SK-N-SH (cell line): Measurements from ENCODE around the gene HSPH1.

Experiments used
- CHD2 ChIP-seq: fragments of 150-350 bp; IDR thresholded peaks from 2 replicates; pipeline ENCODE4 v1.6.1; 2018; ENCODE audit warnings: low read length; ENCODE audit not compliant: partially characterized antibody
- CTCF ChIP-seq: fragments of 200-600 bp; sonication (generic); IDR thresholded peaks from 2 replicates; pipeline ENCODE4 v1.6.1; 2017; ENCODE audit warnings: antibody characterized with exemption, mild to moderate bottlenecking, moderate library complexity
- FOXM1 ChIP-seq: IDR thresholded peaks from 2 replicates; pipeline ENCODE4 v1.4.0; 2012; ENCODE audit warnings: low read depth, mild to moderate bottlenecking
- GATA2 ChIP-seq: sonication (generic); formaldehyde crosslinking; IDR thresholded peaks from 2 replicates; pipeline ENCODE4 v1.5.0; 2020; ENCODE audit warnings: mild to moderate bottlenecking, missing genetic modification reagents
- JUND ChIP-seq: IDR thresholded peaks from 2 replicates; pipeline ENCODE4 v1.4.0; 2012
- NFIC ChIP-seq: IDR thresholded peaks from 2 replicates; pipeline ENCODE4 v1.4.0; 2012; ENCODE audit warnings: borderline replicate concordance
- NRF1 ChIP-seq: IDR thresholded peaks from 2 replicates; pipeline ENCODE4 v1.6.1; 2012; ENCODE audit warnings: low read depth, mild to moderate bottlenecking, low read length
- POLR2AphosphoS5 ChIP-seq: IDR thresholded peaks from 2 replicates; pipeline ENCODE4 v1.6.1; 2012; ENCODE audit warnings: low read depth, low read length
- RAD21 ChIP-seq: IDR thresholded peaks from 2 replicates; pipeline ENCODE4 v1.6.1; 2012; ENCODE audit warnings: mild to moderate bottlenecking, low read length
- USF2 ChIP-seq: fragments of 150-350 bp; IDR thresholded peaks from 2 replicates; pipeline ENCODE4 v1.6.1; 2017; ENCODE audit warnings: antibody characterized with exemption, low read length, low read depth, borderline replicate concordance

GRCh38 chr13:31094331-31095015 is 67.2 kb downstream of the HSPH1 start:
- TF ChIP-seq CTCF (no peak), GATA2 (CRISPR knock-in tag) (no peak), RAD21 (no peak), CHD2 (no peak), POLR2AphosphoS5 (no peak), JUND (no peak), NRF1 (no peak), NFIC (no peak), FOXM1 (no peak), USF2 (no peak)
